GM23338 (cell line): Measurements from ENCODE around the gene TRAF5.

Experiments used
- CREB1 ChIP-seq: fragments of 250-450 bp; sonication (Bioruptor Pico); IDR thresholded peaks from 2 replicates; pipeline ENCODE4 v1.5.0; 2020; ENCODE audit warnings: low read depth, mild to moderate bottlenecking, moderate library complexity
- EZH2 ChIP-seq: fragments of 200-600 bp; sonication (generic); IDR thresholded peaks from one replicate; pipeline ENCODE4 v1.8.0; 2017; ENCODE audit warnings: antibody characterized with exemption, mild to moderate bottlenecking, low read depth; ENCODE audit not compliant: unreplicated experiment
- EZH2phosphoT487 ChIP-seq: fragments of 200-600 bp; sonication (generic); IDR thresholded peaks from one replicate; pipeline ENCODE4 v1.8.1; 2018; ENCODE audit warnings: antibody characterized with exemption; ENCODE audit not compliant: unreplicated experiment
- JUNB ChIP-seq: IDR thresholded peaks from one replicate; pipeline ENCODE4 v1.6.1; 2016; ENCODE audit warnings: antibody characterized with exemption; ENCODE audit not compliant: unreplicated experiment
- POLR2AphosphoS5 ChIP-seq: IDR thresholded peaks from 2 replicates; pipeline ENCODE4 v1.6.1; 2016; ENCODE audit warnings: antibody characterized with exemption, low read depth
- STAT1 ChIP-seq: IDR thresholded peaks from one replicate; pipeline ENCODE4 v1.6.1; 2016; ENCODE audit warnings: antibody characterized with exemption; ENCODE audit not compliant: unreplicated experiment
- ZNF114 ChIP-seq: fragments of 250-450 bp; sonication (Bioruptor Pico); IDR thresholded peaks from 2 replicates; pipeline ENCODE4 v1.5.0; 2020; ENCODE audit warnings: mild to moderate bottlenecking, moderate library complexity
- ZNF331 ChIP-seq: fragments of 250-450 bp; sonication (Bioruptor Pico); IDR thresholded peaks from 2 replicates; pipeline ENCODE4 v1.5.0; 2020; ENCODE audit warnings: low read depth, mild to moderate bottlenecking, moderate library complexity
- TF ChIP-seq, protein P1 (sequence below), 2 experiments: fragments of 200-600 bp in 1 of 2; sonication (generic) in 1 of 2; conservative IDR thresholded peaks; 2 replicates each; pipeline versions ENCODE4 v1.5.1 to v1.6.1; 2016 to 2017; ENCODE audit warnings: antibody characterized with exemption in 2 of 2, low read depth in 2 of 2, mild to moderate bottlenecking in 2 of 2, moderate library complexity in 1 of 2
- TF ChIP-seq, protein P2 (sequence below): IDR thresholded peaks from one replicate; pipeline ENCODE4 v1.6.1; 2018; ENCODE audit warnings: antibody characterized with exemption; ENCODE audit not compliant: unreplicated experiment
- TF ChIP-seq, protein P3 (sequence below): fragments of 250-450 bp; sonication (Bioruptor Pico); IDR thresholded peaks from 2 replicates; pipeline ENCODE4 v1.5.0; 2020; ENCODE audit warnings: mild to moderate bottlenecking, moderate library complexity
- TF ChIP-seq, protein P4 (sequence below): IDR thresholded peaks from 2 replicates; pipeline ENCODE4 v1.6.1; 2016; ENCODE audit warnings: antibody characterized with exemption

DNA sequence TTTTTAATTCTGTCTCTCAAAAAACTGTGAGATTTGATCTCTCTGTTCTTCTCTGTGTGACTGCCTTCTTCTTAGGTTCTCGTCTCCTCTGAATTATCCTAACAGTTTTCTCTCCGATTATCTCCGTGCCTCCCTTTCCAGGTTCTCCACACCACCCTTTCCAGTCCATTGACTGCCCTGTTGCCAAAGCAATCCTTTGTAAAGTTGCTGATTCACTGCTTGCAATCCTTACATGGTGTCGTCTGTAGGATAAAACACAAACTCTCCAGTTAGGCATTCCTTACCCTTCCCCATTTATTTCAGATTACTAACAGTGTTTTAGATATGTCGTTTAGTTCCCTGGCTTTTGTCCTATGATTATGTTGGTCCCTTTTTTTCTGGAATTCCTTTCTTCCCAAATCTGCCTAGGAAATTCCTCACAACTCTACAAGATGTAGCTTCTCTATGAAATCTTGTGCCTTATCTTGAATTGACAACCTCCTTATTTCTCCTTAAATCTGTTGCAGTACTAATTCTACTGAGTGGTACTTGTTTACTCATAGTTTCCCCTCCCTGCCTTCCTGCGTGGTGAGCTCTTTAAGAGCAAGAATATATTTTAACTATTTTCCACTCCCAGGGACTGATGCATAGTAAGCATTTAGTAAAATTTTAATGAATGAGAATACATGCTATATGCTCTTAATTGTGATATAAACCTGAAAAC is 45.2 kb upstream of the TRAF5 start:
- no peak for TF ChIP-seq ZNF114
- TF ChIP-seq, protein P1, sequence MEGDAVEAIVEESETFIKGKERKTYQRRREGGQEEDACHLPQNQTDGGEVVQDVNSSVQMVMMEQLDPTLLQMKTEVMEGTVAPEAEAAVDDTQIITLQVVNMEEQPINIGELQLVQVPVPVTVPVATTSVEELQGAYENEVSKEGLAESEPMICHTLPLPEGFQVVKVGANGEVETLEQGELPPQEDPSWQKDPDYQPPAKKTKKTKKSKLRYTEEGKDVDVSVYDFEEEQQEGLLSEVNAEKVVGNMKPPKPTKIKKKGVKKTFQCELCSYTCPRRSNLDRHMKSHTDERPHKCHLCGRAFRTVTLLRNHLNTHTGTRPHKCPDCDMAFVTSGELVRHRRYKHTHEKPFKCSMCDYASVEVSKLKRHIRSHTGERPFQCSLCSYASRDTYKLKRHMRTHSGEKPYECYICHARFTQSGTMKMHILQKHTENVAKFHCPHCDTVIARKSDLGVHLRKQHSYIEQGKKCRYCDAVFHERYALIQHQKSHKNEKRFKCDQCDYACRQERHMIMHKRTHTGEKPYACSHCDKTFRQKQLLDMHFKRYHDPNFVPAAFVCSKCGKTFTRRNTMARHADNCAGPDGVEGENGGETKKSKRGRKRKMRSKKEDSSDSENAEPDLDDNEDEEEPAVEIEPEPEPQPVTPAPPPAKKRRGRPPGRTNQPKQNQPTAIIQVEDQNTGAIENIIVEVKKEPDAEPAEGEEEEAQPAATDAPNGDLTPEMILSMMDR (conservative IDR thresholded peaks at IDR 0.05; ENCODE audit: low read depth in 2 of 2): no peak
- no peak for TF ChIP-seq EZH2phosphoT487
- no peak for TF ChIP-seq EZH2
- no peak for TF ChIP-seq POLR2AphosphoS5
- TF ChIP-seq JUNB: no peak
- TF ChIP-seq, protein P2, sequence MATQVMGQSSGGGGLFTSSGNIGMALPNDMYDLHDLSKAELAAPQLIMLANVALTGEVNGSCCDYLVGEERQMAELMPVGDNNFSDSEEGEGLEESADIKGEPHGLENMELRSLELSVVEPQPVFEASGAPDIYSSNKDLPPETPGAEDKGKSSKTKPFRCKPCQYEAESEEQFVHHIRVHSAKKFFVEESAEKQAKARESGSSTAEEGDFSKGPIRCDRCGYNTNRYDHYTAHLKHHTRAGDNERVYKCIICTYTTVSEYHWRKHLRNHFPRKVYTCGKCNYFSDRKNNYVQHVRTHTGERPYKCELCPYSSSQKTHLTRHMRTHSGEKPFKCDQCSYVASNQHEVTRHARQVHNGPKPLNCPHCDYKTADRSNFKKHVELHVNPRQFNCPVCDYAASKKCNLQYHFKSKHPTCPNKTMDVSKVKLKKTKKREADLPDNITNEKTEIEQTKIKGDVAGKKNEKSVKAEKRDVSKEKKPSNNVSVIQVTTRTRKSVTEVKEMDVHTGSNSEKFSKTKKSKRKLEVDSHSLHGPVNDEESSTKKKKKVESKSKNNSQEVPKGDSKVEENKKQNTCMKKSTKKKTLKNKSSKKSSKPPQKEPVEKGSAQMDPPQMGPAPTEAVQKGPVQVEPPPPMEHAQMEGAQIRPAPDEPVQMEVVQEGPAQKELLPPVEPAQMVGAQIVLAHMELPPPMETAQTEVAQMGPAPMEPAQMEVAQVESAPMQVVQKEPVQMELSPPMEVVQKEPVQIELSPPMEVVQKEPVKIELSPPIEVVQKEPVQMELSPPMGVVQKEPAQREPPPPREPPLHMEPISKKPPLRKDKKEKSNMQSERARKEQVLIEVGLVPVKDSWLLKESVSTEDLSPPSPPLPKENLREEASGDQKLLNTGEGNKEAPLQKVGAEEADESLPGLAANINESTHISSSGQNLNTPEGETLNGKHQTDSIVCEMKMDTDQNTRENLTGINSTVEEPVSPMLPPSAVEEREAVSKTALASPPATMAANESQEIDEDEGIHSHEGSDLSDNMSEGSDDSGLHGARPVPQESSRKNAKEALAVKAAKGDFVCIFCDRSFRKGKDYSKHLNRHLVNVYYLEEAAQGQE: no peak
- no peak for TF ChIP-seq CREB1
- TF ChIP-seq, protein P3, sequence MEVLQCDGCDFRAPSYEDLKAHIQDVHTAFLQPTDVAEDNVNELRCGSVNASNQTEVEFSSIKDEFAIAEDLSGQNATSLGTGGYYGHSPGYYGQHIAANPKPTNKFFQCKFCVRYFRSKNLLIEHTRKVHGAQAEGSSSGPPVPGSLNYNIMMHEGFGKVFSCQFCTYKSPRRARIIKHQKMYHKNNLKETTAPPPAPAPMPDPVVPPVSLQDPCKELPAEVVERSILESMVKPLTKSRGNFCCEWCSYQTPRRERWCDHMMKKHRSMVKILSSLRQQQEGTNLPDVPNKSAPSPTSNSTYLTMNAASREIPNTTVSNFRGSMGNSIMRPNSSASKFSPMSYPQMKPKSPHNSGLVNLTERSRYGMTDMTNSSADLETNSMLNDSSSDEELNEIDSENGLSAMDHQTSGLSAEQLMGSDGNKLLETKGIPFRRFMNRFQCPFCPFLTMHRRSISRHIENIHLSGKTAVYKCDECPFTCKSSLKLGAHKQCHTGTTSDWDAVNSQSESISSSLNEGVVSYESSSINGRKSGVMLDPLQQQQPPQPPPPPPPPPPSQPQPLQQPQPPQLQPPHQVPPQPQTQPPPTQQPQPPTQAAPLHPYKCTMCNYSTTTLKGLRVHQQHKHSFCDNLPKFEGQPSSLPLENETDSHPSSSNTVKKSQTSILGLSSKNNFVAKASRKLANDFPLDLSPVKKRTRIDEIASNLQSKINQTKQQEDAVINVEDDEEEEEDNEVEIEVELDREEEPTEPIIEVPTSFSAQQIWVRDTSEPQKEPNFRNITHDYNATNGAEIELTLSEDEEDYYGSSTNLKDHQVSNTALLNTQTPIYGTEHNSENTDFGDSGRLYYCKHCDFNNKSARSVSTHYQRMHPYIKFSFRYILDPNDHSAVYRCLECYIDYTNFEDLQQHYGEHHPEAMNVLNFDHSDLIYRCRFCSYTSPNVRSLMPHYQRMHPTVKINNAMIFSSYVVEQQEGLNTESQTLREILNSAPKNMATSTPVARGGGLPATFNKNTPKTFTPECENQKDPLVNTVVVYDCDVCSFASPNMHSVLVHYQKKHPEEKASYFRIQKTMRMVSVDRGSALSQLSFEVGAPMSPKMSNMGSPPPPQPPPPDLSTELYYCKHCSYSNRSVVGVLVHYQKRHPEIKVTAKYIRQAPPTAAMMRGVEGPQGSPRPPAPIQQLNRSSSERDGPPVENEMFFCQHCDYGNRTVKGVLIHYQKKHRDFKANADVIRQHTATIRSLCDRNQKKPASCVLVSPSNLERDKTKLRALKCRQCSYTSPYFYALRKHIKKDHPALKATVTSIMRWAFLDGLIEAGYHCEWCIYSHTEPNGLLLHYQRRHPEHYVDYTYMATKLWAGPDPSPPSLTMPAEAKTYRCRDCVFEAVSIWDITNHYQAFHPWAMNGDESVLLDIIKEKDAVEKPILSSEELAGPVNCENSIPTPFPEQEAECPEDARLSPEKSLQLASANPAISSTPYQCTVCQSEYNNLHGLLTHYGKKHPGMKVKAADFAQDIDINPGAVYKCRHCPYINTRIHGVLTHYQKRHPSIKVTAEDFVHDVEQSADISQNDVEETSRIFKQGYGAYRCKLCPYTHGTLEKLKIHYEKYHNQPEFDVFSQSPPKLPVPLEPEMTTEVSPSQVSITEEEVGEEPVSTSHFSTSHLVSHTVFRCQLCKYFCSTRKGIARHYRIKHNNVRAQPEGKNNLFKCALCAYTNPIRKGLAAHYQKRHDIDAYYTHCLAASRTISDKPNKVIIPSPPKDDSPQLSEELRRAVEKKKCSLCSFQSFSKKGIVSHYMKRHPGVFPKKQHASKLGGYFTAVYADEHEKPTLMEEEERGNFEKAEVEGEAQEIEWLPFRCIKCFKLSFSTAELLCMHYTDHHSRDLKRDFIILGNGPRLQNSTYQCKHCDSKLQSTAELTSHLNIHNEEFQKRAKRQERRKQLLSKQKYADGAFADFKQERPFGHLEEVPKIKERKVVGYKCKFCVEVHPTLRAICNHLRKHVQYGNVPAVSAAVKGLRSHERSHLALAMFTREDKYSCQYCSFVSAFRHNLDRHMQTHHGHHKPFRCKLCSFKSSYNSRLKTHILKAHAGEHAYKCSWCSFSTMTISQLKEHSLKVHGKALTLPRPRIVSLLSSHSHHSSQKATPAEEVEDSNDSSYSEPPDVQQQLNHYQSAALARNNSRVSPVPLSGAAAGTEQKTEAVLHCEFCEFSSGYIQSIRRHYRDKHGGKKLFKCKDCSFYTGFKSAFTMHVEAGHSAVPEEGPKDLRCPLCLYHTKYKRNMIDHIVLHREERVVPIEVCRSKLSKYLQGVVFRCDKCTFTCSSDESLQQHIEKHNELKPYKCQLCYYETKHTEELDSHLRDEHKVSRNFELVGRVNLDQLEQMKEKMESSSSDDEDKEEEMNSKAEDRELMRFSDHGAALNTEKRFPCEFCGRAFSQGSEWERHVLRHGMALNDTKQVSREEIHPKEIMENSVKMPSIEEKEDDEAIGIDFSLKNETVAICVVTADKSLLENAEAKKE (CRISPR knock-in tag): no peak
- TF ChIP-seq, protein P4, sequence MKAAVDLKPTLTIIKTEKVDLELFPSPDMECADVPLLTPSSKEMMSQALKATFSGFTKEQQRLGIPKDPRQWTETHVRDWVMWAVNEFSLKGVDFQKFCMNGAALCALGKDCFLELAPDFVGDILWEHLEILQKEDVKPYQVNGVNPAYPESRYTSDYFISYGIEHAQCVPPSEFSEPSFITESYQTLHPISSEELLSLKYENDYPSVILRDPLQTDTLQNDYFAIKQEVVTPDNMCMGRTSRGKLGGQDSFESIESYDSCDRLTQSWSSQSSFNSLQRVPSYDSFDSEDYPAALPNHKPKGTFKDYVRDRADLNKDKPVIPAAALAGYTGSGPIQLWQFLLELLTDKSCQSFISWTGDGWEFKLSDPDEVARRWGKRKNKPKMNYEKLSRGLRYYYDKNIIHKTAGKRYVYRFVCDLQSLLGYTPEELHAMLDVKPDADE: no peak
- TF ChIP-seq STAT1: no peak
- no peak for TF ChIP-seq ZNF331
